Measurements from ENCODE around the gene SVIL. TPM values are rescaled to one million over a fixed set of nuclear protein-coding genes. Genes with fewer than 3 reads are reported as not detected.
"Not testable (repeated sequence)": the region's sequence is repeated elsewhere in the genome, so short reads cannot be mapped to it uniquely, and the experiment has no call there.

Gene SVIL
- total RNA-seq, 1 donor from 2014 or later, result 258 TPM

DNA sequence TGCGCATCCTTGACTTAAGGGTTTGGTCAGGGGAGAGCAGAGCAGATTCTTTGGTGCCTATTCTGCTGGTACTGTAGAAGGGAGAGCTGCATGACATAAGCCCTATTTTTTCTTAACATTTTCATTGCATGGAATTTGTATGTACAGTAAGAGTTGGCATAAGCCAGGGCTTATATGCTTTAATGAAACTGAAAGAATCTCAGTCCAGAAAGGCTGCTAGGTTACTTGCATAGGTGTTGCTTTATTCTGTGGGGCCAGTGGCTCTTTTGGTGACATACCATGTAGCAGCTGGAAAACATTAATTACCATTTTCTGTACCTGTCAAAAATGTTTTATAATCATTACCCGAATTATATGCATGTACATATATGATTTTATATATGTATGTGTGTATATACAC is 193.8 kb downstream of the SVIL start:
- no peak overlapping the region for H3K4me3 Mint-ChIP-seq (ENCODE audit: unreplicated experiment)
- DNase-seq (ENCODE audit: extremely low spot score, unreplicated experiment), result no peak
- peaks cover 13% of the 10 kb centered on the region for H3K9me3 Mint-ChIP-seq (ENCODE audit: unreplicated experiment)
- peaks cover 3% of the 10 kb centered on the region for H3K4me1 Mint-ChIP-seq (ENCODE audit: unreplicated experiment)
- H3K27me3 Mint-ChIP-seq (ENCODE audit: unreplicated experiment), result peaks cover 18% of the 10 kb centered on the region
- TF ChIP-seq, protein P1, sequence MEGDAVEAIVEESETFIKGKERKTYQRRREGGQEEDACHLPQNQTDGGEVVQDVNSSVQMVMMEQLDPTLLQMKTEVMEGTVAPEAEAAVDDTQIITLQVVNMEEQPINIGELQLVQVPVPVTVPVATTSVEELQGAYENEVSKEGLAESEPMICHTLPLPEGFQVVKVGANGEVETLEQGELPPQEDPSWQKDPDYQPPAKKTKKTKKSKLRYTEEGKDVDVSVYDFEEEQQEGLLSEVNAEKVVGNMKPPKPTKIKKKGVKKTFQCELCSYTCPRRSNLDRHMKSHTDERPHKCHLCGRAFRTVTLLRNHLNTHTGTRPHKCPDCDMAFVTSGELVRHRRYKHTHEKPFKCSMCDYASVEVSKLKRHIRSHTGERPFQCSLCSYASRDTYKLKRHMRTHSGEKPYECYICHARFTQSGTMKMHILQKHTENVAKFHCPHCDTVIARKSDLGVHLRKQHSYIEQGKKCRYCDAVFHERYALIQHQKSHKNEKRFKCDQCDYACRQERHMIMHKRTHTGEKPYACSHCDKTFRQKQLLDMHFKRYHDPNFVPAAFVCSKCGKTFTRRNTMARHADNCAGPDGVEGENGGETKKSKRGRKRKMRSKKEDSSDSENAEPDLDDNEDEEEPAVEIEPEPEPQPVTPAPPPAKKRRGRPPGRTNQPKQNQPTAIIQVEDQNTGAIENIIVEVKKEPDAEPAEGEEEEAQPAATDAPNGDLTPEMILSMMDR (IDR thresholded peaks at IDR 0.05), result no peak
- H3K27ac Mint-ChIP-seq (ENCODE audit: unreplicated experiment), result no peak overlapping the region
- peaks cover 2% of the 10 kb centered on the region for H3K36me3 Mint-ChIP-seq (ENCODE audit: unreplicated experiment)

DNA sequence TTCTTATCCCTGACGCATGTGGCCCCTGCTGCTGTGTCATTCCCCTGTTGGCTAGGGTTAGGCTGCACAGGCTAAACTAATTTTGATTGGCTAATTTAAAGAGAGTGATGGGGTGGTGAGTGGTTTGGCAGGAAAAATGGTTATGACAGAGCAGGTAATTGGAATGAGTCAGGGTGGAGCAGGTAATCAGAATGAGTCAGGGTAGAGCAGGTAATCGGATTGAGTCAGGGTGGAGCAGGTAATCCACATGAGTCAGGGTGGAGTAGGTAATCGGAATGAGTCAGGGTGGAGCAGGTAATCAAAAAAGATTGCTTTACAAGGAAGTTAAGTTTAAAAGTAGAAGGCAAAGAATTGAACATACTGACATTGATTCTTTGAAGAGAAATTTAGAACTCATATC is 195.8 kb downstream of the SVIL start:
- not testable (repeated sequence) for DNase-seq (ENCODE audit: extremely low spot score, unreplicated experiment); H3K4me3 Mint-ChIP-seq (ENCODE audit: unreplicated experiment); H3K36me3 Mint-ChIP-seq (ENCODE audit: unreplicated experiment); H3K4me1 Mint-ChIP-seq (ENCODE audit: unreplicated experiment); H3K27ac Mint-ChIP-seq (ENCODE audit: unreplicated experiment)
- Mint-ChIP-seq H3K27me3 (ENCODE audit: unreplicated experiment) (peaks cover 37% of the 10 kb centered on the region), H3K9me3 (ENCODE audit: unreplicated experiment) (peaks cover 13% of the 10 kb centered on the region)

DNA sequence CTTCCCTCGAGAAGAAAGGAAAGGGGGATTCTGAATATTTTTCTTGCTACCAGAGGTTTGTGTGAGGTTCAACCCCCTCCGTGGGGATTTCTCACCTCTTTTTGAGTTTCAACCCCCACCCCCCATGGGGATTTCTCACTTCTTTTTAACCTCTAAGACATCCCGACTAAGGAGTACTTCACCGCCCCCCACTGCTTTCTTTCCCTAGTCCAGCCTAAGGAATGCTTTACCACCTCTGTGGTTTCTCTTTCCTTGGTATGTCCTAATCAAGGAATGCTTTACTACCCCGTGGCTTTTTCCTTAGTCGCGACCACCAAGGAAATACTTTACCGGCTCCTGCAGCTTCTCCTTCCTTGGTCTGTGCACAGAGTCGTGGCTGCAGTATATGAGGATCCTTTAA is 196.5 kb downstream of the SVIL start:
- no peak for DNase-seq (ENCODE audit: extremely low spot score, unreplicated experiment)
- Mint-ChIP-seq H3K4me1 (ENCODE audit: unreplicated experiment) (peaks cover 1% of the 10 kb centered on the region), H3K27me3 (ENCODE audit: unreplicated experiment) (peaks cover 41% of the 10 kb centered on the region), H3K4me3 (ENCODE audit: unreplicated experiment) (no peak overlapping the region), H3K27ac (ENCODE audit: unreplicated experiment) (no peak overlapping the region), H3K36me3 (ENCODE audit: unreplicated experiment) (peaks cover 4% of the 10 kb centered on the region), H3K9me3 (ENCODE audit: unreplicated experiment) (peaks cover 13% of the 10 kb centered on the region)
- TF ChIP-seq, protein P1 (IDR thresholded peaks at IDR 0.05), result no peak

DNA sequence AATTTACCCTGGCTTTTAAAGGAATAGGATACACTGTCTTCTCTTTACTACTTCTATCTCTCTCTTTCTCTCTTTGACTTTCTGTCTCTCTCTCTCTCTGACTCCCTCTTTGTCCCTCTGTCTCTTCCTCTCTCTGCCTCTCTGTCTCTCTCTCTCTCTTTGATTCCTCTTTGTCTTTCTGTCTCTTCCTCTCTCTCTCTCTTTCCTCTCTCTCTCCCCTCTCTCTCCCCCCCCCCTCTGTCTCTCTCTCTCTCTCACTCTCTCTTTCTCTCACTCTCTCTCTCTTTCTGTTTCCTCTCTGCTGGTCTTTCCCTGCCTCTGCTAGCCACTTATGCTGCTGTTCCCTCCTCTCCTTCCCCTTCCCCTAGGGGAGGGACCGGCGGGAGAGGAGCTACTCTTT is 196.9 kb downstream of the SVIL start:
- no peak overlapping the region for H3K27ac Mint-ChIP-seq (ENCODE audit: unreplicated experiment)
- no peak for DNase-seq (ENCODE audit: extremely low spot score, unreplicated experiment)
- TF ChIP-seq, protein P1 (IDR thresholded peaks at IDR 0.05), result no peak
- H3K4me1 Mint-ChIP-seq (ENCODE audit: unreplicated experiment), result peaks cover 1% of the 10 kb centered on the region
- H3K4me3 Mint-ChIP-seq (ENCODE audit: unreplicated experiment), result no peak overlapping the region
- H3K36me3 Mint-ChIP-seq (ENCODE audit: unreplicated experiment), result peaks cover 4% of the 10 kb centered on the region
- H3K27me3 Mint-ChIP-seq (ENCODE audit: unreplicated experiment), result peaks cover 44% of the 10 kb centered on the region
- H3K9me3 Mint-ChIP-seq (ENCODE audit: unreplicated experiment), result peaks cover 13% of the 10 kb centered on the region

DNA sequence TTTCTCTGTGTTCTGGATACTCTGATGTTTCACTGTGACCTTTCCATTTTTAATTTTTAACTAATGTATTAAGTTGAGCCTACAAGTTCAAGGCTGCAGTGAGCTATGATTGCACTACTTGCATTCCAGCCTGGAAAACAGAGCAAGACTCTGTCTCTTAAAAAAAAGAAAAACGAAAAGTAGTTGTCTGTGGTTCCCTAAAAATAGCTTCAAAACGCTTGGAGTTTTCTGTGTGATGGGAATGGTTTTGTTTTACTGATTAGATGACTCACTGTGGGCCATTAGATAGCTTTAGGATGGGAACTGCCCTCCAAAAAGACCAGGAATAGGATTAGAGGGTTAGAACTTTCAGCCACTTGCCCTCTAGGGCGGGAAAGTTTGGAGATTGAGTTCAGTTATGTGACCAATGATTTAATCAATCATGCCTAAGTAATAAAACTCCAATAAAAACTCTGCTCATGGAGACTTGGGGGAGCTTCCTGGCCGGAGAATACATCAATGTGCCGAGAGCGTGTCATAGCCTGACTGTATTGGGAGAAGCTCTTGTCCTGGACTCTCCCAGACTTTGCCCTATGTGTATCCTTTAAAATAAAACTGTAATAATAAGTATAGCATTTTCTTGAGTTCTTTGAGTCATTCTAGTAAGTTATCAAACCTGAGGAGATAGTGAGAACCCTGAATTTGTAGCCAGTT is 198.8 kb downstream of the SVIL start:
- H3K9me3 Mint-ChIP-seq (ENCODE audit: unreplicated experiment), result peaks cover 13% of the 10 kb centered on the region
- TF ChIP-seq, protein P1 (IDR thresholded peaks at IDR 0.05), result no peak
- H3K36me3 Mint-ChIP-seq (ENCODE audit: unreplicated experiment), result peaks cover 4% of the 10 kb centered on the region
- no peak overlapping the region for H3K4me3 Mint-ChIP-seq (ENCODE audit: unreplicated experiment)
- no peak overlapping the region for H3K27ac Mint-ChIP-seq (ENCODE audit: unreplicated experiment)
- peaks cover 57% of the 10 kb centered on the region for H3K27me3 Mint-ChIP-seq (ENCODE audit: unreplicated experiment)
- no peak for DNase-seq (ENCODE audit: extremely low spot score, unreplicated experiment)
- peaks cover 1% of the 10 kb centered on the region for H3K4me1 Mint-ChIP-seq (ENCODE audit: unreplicated experiment)
